DMS53 treated with DMSO at 0.1 percent for 48 hours (cell line): Measurements from ENCODE around the gene SLC25A4.
A peak's percentile ranks its signal among the peaks of the same experiment; 100 is the strongest.

Source experiments
- DNase-seq: peaks from one replicate; lab custom pipeline; 2025; ENCODE audit not compliant: unreplicated experiment; lab: John Stamatoyannopoulos, UW

The SLC25A4 gene

GRCh38 chr4:185119927-185120630, 23.0 kb upstream of the SLC25A4 start:
- no peak for DNase-seq

- no peak for DNase-seq
These were observed 22.5 kb upstream of the SLC25A4 start for GRCh38 chr4:185120631-185120946.

GRCh38 chr4:185122681-185123345, 20.3 kb upstream of the SLC25A4 start:
- DNase-seq: no peak

GRCh38 chr4:185124006-185124405, 19.1 kb upstream of the SLC25A4 start:
- no peak for DNase-seq

GRCh38 chr4:185127021-185127925, 15.8 kb upstream of the SLC25A4 start:
- no peak for DNase-seq

- DNase-seq: peak; percentile 11
These were observed 14.6 kb upstream of the SLC25A4 start for GRCh38 chr4:185128272-185129119.

- peak; percentile 27 for DNase-seq
These were observed 8.7 kb upstream of the SLC25A4 start for GRCh38 chr4:185134307-185134869.

- no peak for DNase-seq
These were observed 5.7 kb upstream of the SLC25A4 start for GRCh38 chr4:185137233-185137925.

GRCh38 chr4:185138161-185138560, 4.9 kb upstream of the SLC25A4 start:
- no peak for DNase-seq

GRCh38 chr4:185139736-185140135, 3.3 kb upstream of the SLC25A4 start:
- no peak for DNase-seq

- DNase-seq: no peak
These were observed 1.3 kb upstream of the SLC25A4 start for GRCh38 chr4:185141777-185142176.

- DNase-seq: peak; percentile 37
These were observed 528 bp upstream of the SLC25A4 start for GRCh38 chr4:185142564-185142911.

GRCh38 chr4:185143601-185143969, 519 bp downstream of the SLC25A4 start:
- DNase-seq: peak; percentile 16

GRCh38 chr4:185144601-185145240, 1.7 kb downstream of the SLC25A4 start:
- DNase-seq: no peak

- no peak for DNase-seq
These were observed 2.5 kb downstream of the SLC25A4 start for GRCh38 chr4:185145572-185145971.

- no peak for DNase-seq
These were observed 6.3 kb downstream of the SLC25A4 start for GRCh38 chr4:185149392-185149791.

- no peak for DNase-seq
These were observed 8.2 kb downstream of the SLC25A4 start for GRCh38 chr4:185151296-185151695.

- DNase-seq: no peak
These were observed 22.6 kb downstream of the SLC25A4 start for GRCh38 chr4:185165605-185166063.

GRCh38 chr4:185167234-185167633, 24.2 kb downstream of the SLC25A4 start:
- no peak for DNase-seq
